Thyroid gland (tissue), 4 donors: ENCODE data around the gene MYMK. TPM values are rescaled to one million over a fixed set of nuclear protein-coding genes. Genes with fewer than 3 reads are reported as not detected.
A peak's percentile ranks its signal among the peaks of the same experiment; 100 is the strongest.

ENCODE experiments used
- DNase-seq, 2 donors: peaks; one replicate each; pipeline ENCODE4 v3.0.0-alpha.2; 2019
- H3K27ac ChIP-seq, 3 donors: fragments of 200-600 bp; sonication (generic); 1 replicate in 2 of 3; 2 replicates in 1 of 3; pipeline ENCODE4 v1.5.1; 2016 to 2019; ENCODE audit warnings: mild to moderate bottlenecking in 1 of 3, moderate library complexity in 1 of 3
- H3K27me3 ChIP-seq: fragments of 200-600 bp; sonication (generic); one replicate; pipeline ENCODE4 v1.5.1; 2019
- H3K36me3 ChIP-seq, 2 donors: fragments of 200-600 bp; sonication (generic); one replicate each; pipeline ENCODE4 v1.5.1; 2016 to 2019
- H3K4me1 ChIP-seq, 2 donors: fragments of 200-600 bp; sonication (generic); one replicate each; pipeline ENCODE4 v1.5.1; 2017 to 2019
- H3K4me3 ChIP-seq, 3 donors: fragments of 200-600 bp; sonication (generic); replicated peaks in 1 of 3; 1 replicate in 2 of 3; 2 replicates in 1 of 3; pipeline ENCODE4 v1.5.1; 2016; ENCODE audit warnings: mild to moderate bottlenecking in 1 of 3
- H3K9me3 ChIP-seq: fragments of 200-600 bp; sonication (generic); one replicate; pipeline ENCODE4 v1.5.1; 2017
- POLR2A ChIP-seq, 2 donors: fragments of 450-650 bp; IDR thresholded peaks; one replicate each; pipeline ENCODE4 v1.6.1; 2017; ENCODE audit warnings: antibody characterized with exemption in 2 of 2, mild to moderate bottlenecking in 2 of 2, moderate library complexity in 1 of 2
- WGBS, 2 donors: methylation state at CpG; one replicate each; pipeline ENCODE4 v1.1.5; 2017; 5-methylcytosine and 5-hydroxymethylcytosine counted together
- intact Hi-C: fragments of 100-400 bp; cut with DNase I; formaldehyde crosslinking; loops from one replicate; pipeline ENCODE4 v1.15.1; 2023
- total RNA-seq, 4 donors: library from RNA; depleted of rRNA; stranded (reverse); fragments of >200 nt; gene quantifications; one replicate each; pipeline ENCODE4 v1.2.3, GENCODE V29; 2016
- TF ChIP-seq, protein P1 (sequence below), 6 experiments: fragments of 200-600 bp in 3 of 6; fragments of 450-650 bp in 3 of 6; sonication (generic) in 3 of 6; IDR thresholded peaks; one replicate each; pipeline ENCODE4 v1.5.1; 2016 to 2019; ENCODE audit warnings: antibody characterized with exemption in 6 of 6, mild to moderate bottlenecking in 2 of 6, inconsistent platforms in 1 of 6, moderate library complexity in 1 of 6

Gene MYMK
- total RNA-seq, 4 donors from 2014 or later: not detected

DNA sequence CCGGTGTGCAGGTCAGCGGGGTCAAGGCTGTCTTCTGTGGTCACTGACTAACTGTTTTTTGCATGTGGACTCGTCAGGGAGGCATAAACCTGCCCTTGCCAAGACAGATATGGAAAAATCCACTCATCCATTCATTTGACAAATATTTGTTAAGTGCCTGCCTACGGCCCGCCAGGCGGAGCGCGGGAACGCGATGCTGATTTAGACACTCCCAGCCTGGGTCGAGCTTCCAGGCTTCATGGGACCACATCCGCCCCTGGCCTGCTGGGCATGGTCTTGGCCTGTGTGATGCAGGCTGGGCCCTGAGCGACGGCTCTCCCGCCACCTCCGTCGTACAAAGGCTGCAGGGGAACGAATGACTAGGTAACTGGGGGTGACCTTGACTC lies 18.1 kb downstream of the MYMK start:
- peaks cover 11 to 15% of the 10 kb centered on the region in 2 donors for H3K4me1 ChIP-seq
- H3K4me3 ChIP-seq: no peak overlapping the region
- no peaks in the 10 kb centered on the region for H3K9me3 ChIP-seq
- H3K36me3 ChIP-seq: no peaks in the 10 kb centered on the region
- WGBS, 2 donors: 77 to 95% methylated on average over 10 to 18 of the region's 18 CpGs
- peak in 1 of 2 donors; percentile 23 for DNase-seq
- TF ChIP-seq, protein P1, sequence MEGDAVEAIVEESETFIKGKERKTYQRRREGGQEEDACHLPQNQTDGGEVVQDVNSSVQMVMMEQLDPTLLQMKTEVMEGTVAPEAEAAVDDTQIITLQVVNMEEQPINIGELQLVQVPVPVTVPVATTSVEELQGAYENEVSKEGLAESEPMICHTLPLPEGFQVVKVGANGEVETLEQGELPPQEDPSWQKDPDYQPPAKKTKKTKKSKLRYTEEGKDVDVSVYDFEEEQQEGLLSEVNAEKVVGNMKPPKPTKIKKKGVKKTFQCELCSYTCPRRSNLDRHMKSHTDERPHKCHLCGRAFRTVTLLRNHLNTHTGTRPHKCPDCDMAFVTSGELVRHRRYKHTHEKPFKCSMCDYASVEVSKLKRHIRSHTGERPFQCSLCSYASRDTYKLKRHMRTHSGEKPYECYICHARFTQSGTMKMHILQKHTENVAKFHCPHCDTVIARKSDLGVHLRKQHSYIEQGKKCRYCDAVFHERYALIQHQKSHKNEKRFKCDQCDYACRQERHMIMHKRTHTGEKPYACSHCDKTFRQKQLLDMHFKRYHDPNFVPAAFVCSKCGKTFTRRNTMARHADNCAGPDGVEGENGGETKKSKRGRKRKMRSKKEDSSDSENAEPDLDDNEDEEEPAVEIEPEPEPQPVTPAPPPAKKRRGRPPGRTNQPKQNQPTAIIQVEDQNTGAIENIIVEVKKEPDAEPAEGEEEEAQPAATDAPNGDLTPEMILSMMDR (IDR thresholded peaks at IDR 0.05): no peak
- TF ChIP-seq POLR2A (IDR thresholded peaks at IDR 0.05): no peak
- intact Hi-C loops: no loop called here
- H3K27ac ChIP-seq: no peak overlapping the region
- H3K27me3 ChIP-seq: no peaks in the 10 kb centered on the region

DNA sequence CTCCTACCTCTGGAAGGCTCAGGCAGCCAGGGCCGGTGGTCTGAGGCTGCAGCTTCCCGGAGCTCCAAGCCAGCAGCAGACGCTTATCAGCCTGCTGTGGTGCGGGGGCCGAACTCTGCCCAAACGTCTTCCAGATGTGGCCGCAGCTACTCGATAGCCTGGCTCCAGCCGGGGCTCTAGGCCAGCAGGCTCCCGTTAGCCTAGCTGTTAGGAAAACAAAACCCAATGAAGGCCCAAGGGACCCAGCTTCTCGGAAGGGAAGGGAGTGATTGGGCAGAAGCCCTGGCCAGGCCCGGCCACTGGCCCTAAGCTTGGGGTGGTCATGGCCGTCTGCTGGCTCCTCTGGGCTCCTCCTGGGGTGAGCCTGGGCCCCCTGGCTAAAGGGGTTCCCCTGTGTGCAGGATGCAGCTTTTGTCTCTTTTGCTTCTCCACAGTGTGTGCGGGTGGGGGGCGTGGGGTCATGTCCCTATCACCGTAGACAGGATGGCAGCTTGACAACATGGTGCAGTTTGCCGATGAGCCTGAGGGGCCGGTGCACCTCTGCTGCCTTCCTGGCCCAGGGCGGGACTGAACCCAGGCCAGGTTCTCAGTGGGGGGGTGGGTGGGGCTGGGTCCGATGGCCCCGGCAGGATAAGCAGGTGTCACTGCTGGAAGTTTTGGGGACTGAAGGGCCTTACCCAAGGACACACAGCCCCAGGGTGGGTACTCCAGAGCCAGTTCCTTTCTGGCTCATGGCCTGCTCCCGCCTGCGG lies 18.7 kb downstream of the MYMK start:
- WGBS, 2 donors: 74 to 76% methylated on average over 17 to 18 of the region's 23 CpGs

GRCh38 chr9:133505186-133505830 lies 19.5 kb downstream of the MYMK start:
- Histone ChIP-seq H3K27ac (no peak overlapping the region), H3K4me1 (peaks cover 11 to 15% of the 10 kb centered on the region in 2 donors), H3K4me3 (no peak overlapping the region), H3K9me3 (no peaks in the 10 kb centered on the region), H3K27me3 (no peaks in the 10 kb centered on the region), H3K36me3 (no peaks in the 10 kb centered on the region)
- no peak for DNase-seq
- TF ChIP-seq, protein P1 (IDR thresholded peaks at IDR 0.05): no peak
- TF ChIP-seq POLR2A (IDR thresholded peaks at IDR 0.05): no peak
- intact Hi-C loops: no loop called here
- WGBS, 2 donors: 82 to 87% methylated on average over 13 of the region's 13 CpGs

More for the DNA sequence above, 18.7 kb downstream of the MYMK start:
- no peak overlapping the region for H3K4me3 ChIP-seq
- H3K4me1 ChIP-seq: peaks cover 11 to 15% of the 10 kb centered on the region in 2 donors
- DNase-seq: peak; percentile 28 to 31
- intact Hi-C loops: no loop called here
- H3K9me3 ChIP-seq: no peaks in the 10 kb centered on the region
- TF ChIP-seq, protein P1 (IDR thresholded peaks at IDR 0.05): no peak
- no peak for TF ChIP-seq POLR2A (IDR thresholded peaks at IDR 0.05)
- H3K27ac ChIP-seq: no peak overlapping the region
- H3K36me3 ChIP-seq: no peaks in the 10 kb centered on the region
- H3K27me3 ChIP-seq: no peaks in the 10 kb centered on the region

- no peak for DNase-seq
- 94 to 96% methylated on average over 1 of the region's 1 CpG for WGBS, 2 donors
- intact Hi-C loops: no loop called here
- Histone ChIP-seq H3K27ac (no peak overlapping the region), H3K36me3 (no peaks in the 10 kb centered on the region), H3K9me3 (no peaks in the 10 kb centered on the region), H3K4me1 (no peaks in the 10 kb centered on the region), H3K27me3 (no peaks in the 10 kb centered on the region), H3K4me3 (no peak overlapping the region)
- no peak for TF ChIP-seq POLR2A (IDR thresholded peaks at IDR 0.05)
- TF ChIP-seq, protein P1 (IDR thresholded peaks at IDR 0.05): no peak
Observed at GRCh38 chr9:133502112-133502511, 22.6 kb downstream of the MYMK start.

DNA sequence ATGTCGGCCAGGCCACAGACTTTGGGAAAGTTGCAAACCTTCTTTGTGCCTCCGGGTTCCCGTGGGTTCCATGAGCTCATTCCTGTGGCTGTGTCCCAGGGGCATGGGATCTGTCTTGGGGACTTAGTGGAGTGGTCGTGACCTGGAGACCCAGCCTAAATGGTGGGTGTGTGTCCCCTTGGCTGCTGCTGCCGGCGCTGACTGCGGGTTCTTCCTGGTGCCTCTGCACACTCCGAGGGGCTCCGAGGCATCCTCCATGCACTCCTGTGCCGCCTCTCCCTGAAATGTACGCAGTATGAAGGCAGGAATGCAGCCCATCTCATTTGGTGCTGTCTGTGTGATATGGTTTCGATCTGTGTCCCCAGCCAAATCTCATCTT lies 24.9 kb downstream of the MYMK start:
- Histone ChIP-seq H3K4me1 (no peaks in the 10 kb centered on the region), H3K27ac (no peak overlapping the region), H3K36me3 (no peaks in the 10 kb centered on the region), H3K27me3 (no peaks in the 10 kb centered on the region), H3K9me3 (no peaks in the 10 kb centered on the region), H3K4me3 (no peak overlapping the region)
- TF ChIP-seq, protein P1 (IDR thresholded peaks at IDR 0.05): no peak
- no peak for TF ChIP-seq POLR2A (IDR thresholded peaks at IDR 0.05)
- WGBS, 2 donors: 77 to 91% methylated on average over 10 to 12 of the region's 12 CpGs
- DNase-seq: no peak
- intact Hi-C loops: no loop called here
